DND-41 (cell line): ENCODE results near the gene MYEOV.

Experiments
- ATAC-seq: fragments of 200-7000 bp; cut with Tn5 transposase; 3 replicates; pipeline ENCODE4 v1.9.1; 2021; ENCODE audit warnings: low read depth; ENCODE audit not compliant: insufficient read depth
- DNase-seq: peaks from one replicate; pipeline ENCODE4 v3.0.0-alpha.2; 2020
- H2AFZ ChIP-seq: 2 replicates; pipeline ENCODE4 v1.6.0; 2012; ENCODE audit warnings: low read depth, low read length
- H3K27ac ChIP-seq: 2 replicates; pipeline ENCODE4 v1.5.1; 2012; ENCODE audit warnings: low read length, inconsistent platforms
- H3K27me3 ChIP-seq: fragments of 200-600 bp; sonication (generic); 2 replicates; pipeline ENCODE4 v1.6.0; 2012; ENCODE audit warnings: low read length, mild to moderate bottlenecking, inconsistent platforms; ENCODE audit not compliant: insufficient read depth, poor library complexity
- H3K36me3 ChIP-seq: 2 replicates; pipeline ENCODE4 v1.5.1; 2012; ENCODE audit warnings: low read length, inconsistent platforms; ENCODE audit not compliant: insufficient read depth
- H3K4me1 ChIP-seq: 2 replicates; pipeline ENCODE4 v1.5.1; 2012; ENCODE audit warnings: mild to moderate bottlenecking, low read length; ENCODE audit not compliant: insufficient read depth
- H3K4me2 ChIP-seq: 2 replicates; pipeline ENCODE4 v1.6.0; 2012; ENCODE audit warnings: mild to moderate bottlenecking, moderate library complexity, low read length, inconsistent platforms; ENCODE audit not compliant: insufficient read depth
- H3K4me3 ChIP-seq, 2 experiments: fragments of 200-600 bp in 1 of 2; shearing (Covaris generic) in 1 of 2; 2 replicates each; pipeline ENCODE4 v1.5.1; 2012 to 2016; ENCODE audit warnings: inconsistent platforms in 2 of 2, low read length in 2 of 2, mild to moderate bottlenecking in 2 of 2, low read depth in 1 of 2, moderate library complexity in 1 of 2
- H3K79me2 ChIP-seq: 2 replicates; pipeline ENCODE4 v1.6.0; 2012; ENCODE audit warnings: low read length, inconsistent platforms; ENCODE audit not compliant: insufficient read depth
- H3K9ac ChIP-seq: 2 replicates; pipeline ENCODE4 v1.6.0; 2012; ENCODE audit warnings: low read depth, mild to moderate bottlenecking, inconsistent platforms, low read length, moderate library complexity
- H3K9me3 ChIP-seq: 2 replicates; pipeline ENCODE4 v1.5.1; 2012; ENCODE audit warnings: low read length, moderate library complexity, mild to moderate bottlenecking, inconsistent platforms; ENCODE audit not compliant: insufficient read depth, severe bottlenecking
- H4K20me1 ChIP-seq: 2 replicates; pipeline ENCODE4 v1.6.0; 2012; ENCODE audit warnings: low read length; ENCODE audit not compliant: insufficient read depth
- EZH2 ChIP-seq: IDR thresholded peaks from 3 replicates; pipeline ENCODE4 v1.6.1; 2012; ENCODE audit warnings: borderline replicate concordance, low read depth, mild to moderate bottlenecking, moderate library complexity, low read length, inconsistent platforms; ENCODE audit not compliant: severe bottlenecking
- TF ChIP-seq, protein P1 (sequence below): IDR thresholded peaks from 2 replicates; pipeline ENCODE4 v1.5.1; 2012; ENCODE audit warnings: borderline replicate concordance, low read length, moderate library complexity, mild to moderate bottlenecking; ENCODE audit not compliant: poor library complexity, severe bottlenecking; ENCODE audit errors: extremely low read depth

MYEOV gene

DNA sequence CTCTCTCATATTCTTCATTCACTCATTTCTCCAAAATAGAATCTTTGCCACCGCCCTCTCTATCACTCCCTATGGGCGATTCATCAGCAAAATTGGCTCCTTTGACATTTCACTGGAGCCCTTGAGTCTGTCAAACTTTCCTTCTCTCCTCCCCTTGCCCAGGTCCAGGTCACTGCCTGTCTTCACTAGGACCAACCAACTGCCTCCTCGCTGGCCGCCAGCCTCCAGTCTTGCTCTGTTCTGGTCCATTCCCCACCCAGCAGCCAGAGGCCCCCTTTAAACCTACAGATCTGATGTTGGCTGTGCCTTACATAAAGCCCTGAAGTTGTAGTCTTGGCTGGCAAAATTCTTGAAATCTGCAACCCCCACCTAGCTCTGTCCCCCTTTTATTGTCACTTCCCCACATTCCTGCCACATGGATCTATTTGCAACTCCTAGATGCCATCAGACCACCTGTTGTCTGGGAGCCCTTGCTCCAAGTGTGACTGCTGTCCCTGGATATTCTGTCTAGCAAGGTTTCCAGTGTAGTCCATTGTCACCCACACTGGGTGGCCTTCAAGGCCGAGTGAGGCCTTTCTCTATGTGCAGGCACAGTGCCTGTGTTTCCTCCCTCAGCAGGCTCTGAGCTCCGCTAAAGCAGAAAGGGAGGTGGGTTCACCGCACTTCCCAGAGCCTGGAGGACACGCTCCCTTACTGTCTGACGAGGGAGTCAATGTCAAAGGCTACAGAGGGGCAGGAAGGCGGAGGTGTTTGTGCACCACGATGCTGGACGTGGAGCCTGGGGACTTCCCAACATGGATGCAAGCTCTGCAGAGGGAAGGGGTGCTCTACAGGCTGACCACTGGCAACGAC lies 25.5 kb downstream of the MYEOV start:
- no peak overlapping the region for H3K4me2 ChIP-seq
- H3K27me3 ChIP-seq: peaks cover 15% of the 10 kb centered on the region
- H4K20me1 ChIP-seq: 0 out of 2 replicates have a peak, but pooled peaks cover 2% of the 10 kb centered on the region
- TF ChIP-seq, protein P1, sequence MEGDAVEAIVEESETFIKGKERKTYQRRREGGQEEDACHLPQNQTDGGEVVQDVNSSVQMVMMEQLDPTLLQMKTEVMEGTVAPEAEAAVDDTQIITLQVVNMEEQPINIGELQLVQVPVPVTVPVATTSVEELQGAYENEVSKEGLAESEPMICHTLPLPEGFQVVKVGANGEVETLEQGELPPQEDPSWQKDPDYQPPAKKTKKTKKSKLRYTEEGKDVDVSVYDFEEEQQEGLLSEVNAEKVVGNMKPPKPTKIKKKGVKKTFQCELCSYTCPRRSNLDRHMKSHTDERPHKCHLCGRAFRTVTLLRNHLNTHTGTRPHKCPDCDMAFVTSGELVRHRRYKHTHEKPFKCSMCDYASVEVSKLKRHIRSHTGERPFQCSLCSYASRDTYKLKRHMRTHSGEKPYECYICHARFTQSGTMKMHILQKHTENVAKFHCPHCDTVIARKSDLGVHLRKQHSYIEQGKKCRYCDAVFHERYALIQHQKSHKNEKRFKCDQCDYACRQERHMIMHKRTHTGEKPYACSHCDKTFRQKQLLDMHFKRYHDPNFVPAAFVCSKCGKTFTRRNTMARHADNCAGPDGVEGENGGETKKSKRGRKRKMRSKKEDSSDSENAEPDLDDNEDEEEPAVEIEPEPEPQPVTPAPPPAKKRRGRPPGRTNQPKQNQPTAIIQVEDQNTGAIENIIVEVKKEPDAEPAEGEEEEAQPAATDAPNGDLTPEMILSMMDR: no peak
- TF ChIP-seq EZH2: no peak
- no peak overlapping the region for H3K9ac ChIP-seq
- H3K36me3 ChIP-seq: no peaks in the 10 kb centered on the region
- peaks cover 3% of the 10 kb centered on the region for H3K9me3 ChIP-seq
- no peak overlapping the region for H3K4me3 ChIP-seq
- H3K4me1 ChIP-seq: no peaks in the 10 kb centered on the region
- H3K27ac ChIP-seq: no peak overlapping the region
- no peak for ATAC-seq
- H2AFZ ChIP-seq: no peak overlapping the region
- H3K79me2 ChIP-seq: no peaks in the 10 kb centered on the region
- no peak for DNase-seq

DNA sequence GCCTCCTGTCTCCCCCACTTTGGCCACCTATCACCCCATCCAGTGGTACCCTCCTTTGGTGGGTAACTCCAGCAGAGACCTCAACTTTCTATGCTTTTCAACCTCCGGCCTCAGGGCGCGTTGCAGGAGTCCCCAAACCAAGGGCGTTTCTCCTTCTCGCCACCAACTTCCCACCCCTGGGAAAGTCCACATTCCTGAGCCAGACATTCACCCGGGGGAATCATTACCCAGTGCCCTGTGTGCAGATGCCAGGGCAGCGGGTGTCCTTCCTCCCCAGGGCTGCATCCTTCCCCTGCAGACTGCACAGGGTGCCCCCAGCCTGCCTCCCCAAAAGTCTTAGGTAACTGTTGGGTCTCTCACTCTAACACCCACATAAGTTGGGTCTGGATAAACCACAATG lies 26.4 kb downstream of the MYEOV start:
- Histone ChIP-seq H3K9ac (no peak overlapping the region), H3K79me2 (no peaks in the 10 kb centered on the region), H3K27ac (no peak overlapping the region), H4K20me1 (0 out of 2 replicates have a peak, but pooled peaks cover 2% of the 10 kb centered on the region), H3K9me3 (peaks cover 3% of the 10 kb centered on the region), H3K4me3 (no peak overlapping the region), H3K4me2 (no peak overlapping the region), H3K36me3 (no peaks in the 10 kb centered on the region), H3K4me1 (no peaks in the 10 kb centered on the region), H2AFZ (no peak overlapping the region), H3K27me3 (peaks cover 8% of the 10 kb centered on the region)
- TF ChIP-seq, protein P1: no peak
- TF ChIP-seq EZH2: no peak
- no peak for ATAC-seq
- DNase-seq: no peak

DNA sequence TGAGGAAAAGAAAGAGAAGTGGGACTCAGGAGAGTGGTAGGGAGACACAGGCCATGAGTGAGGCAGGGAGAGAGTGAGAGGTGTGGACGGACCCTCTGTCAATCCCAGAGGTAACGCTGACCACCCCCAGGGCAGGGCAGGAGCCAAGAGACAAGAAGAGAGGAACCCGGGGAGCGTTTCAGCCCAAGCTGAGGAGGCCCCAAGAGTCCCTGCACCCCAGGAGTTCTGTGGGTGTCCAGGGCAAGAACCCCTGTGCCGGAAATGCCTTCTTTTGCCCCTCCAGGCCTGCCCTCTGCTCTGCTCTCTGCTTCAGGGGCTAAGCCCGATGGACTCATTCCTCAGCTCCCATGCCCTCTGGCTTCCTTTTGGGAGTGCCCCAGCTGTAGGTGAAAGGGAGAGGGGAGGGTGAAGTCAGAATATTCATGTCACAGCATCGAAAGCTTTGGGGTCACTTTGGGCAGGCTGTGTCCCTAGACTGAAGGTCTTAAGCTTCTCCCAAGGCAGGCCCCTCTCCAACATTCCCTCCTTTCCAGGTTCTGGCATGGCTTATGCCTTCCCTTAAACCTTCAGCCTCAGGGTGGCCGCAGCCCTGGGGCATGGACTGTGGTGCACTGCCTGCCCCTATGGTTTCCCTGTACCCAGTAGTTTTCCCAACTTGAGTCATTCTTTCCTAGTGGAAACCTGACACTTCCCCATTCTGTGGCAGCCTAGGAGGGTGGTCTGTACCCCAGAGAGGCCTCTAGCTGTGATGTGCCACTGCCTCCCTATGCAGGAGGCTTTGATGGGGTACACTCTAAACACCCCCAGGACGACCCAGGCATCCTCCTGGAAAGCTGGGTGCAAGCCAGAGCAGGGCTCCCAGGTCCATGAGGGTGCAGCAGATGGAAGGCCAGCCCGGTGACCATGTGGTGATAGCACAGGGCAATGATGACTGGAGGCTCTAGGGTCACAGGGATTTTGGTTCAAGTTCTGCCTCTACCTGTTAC lies 27.1 kb downstream of the MYEOV start:
- no peaks in the 10 kb centered on the region for H3K36me3 ChIP-seq
- H3K27ac ChIP-seq: no peak overlapping the region
- no peak for DNase-seq
- H2AFZ ChIP-seq: no peak overlapping the region
- H4K20me1 ChIP-seq: 0 out of 2 replicates have a peak, but pooled peaks cover 2% of the 10 kb centered on the region
- H3K9me3 ChIP-seq: peaks cover 3% of the 10 kb centered on the region
- TF ChIP-seq, protein P1: no peak
- no peak for TF ChIP-seq EZH2
- H3K4me3 ChIP-seq: no peak overlapping the region
- no peak overlapping the region for H3K9ac ChIP-seq
- no peaks in the 10 kb centered on the region for H3K79me2 ChIP-seq
- no peak overlapping the region for H3K4me2 ChIP-seq
- no peak for ATAC-seq
- H3K4me1 ChIP-seq: no peaks in the 10 kb centered on the region
- H3K27me3 ChIP-seq: peaks cover 7% of the 10 kb centered on the region
